ENCODE results near the gene POLRMT. TPM values are rescaled to one million over a fixed set of nuclear protein-coding genes. Genes with fewer than 3 reads are reported as not detected.
"Not testable (repeated sequence)": the region's sequence is repeated elsewhere in the genome, so short reads cannot be mapped to it uniquely, and the experiment has no call there.

The POLRMT gene
- total RNA-seq, 1 donor from 2014 or later, result 47.7 TPM

- not testable (repeated sequence) for DNase-seq (ENCODE audit: low read depth)
These were observed 3.8 kb downstream of the POLRMT start for GRCh38 chr19:629515-629914.

GRCh38 chr19:628168-628567 is 5.2 kb downstream of the POLRMT start:
- no peak for DNase-seq (ENCODE audit: low read depth)

DNA sequence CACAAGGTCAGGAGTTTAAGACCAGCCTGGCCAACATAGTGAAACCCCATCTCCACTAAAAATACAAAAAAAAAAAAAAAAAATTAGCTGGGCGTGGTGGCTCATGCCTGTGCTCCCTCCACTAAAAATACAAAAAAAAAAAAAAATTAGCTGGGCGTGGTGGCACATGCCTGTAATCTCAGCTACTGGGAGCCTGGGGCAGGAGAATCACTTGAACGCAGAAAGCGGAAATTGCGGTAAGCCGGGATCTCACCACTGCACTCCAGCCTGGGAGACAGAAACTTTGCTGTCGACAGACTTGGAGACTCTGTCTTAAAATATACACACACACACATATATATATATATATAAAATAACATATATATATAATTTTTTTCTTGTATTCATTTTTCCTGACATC is 6.8 kb downstream of the POLRMT start:
- not testable (repeated sequence) for DNase-seq (ENCODE audit: low read depth)

GRCh38 chr19:625257-625656 is 8.1 kb downstream of the POLRMT start:
- no peak for DNase-seq (ENCODE audit: low read depth)

DNA sequence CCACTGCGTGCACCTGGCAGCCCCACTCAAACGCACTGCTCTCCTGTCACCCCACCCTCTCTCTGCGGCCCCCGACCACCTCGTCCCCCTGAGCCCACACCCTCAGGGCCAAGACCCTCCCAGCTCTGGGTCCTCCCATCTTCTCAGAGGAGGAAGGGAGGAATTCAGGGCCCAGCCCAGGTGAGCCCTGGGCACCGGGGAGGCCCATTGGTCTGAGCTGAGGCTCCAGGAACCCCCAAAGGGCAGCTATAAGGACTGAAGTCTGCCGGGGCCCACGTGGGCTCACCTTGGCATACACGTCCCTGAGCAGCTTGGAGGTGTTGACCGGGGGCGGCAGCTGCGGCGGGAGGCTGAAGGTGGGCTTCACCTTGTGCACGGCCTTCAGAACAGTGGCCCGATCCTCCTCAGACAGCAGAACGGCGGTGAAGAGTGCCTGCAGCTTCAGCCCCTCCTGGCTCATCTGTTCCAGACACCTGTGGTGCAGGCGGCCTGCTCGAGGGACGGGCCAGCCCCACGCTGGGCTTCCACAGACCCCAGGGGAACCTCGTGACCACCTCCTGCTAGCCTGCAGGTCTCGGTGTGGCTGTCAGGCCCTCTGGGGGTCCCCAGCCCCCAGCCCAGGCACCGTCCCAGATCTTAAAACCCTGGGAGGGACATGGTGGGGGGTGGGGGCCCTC is 8.8 kb downstream of the POLRMT start:
- no peak for DNase-seq (ENCODE audit: low read depth)

DNA sequence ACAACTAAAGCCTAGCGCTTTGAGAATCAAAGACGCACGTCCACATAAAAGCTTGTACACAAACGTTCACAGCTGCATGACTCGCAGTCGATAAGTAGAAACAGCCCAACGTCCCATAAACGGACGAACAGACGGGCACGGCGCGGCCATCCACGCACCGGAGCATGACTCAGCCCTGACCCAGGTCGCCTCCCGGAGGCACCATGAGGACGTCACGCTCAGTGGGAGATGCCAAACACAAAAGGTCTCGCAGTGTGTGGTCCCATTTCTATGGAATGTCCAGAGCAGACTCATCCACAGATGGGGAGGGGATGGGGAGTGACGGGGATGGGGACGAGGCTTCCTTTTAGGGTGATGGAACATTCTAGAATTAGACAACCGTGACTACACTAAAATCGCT is 9.4 kb downstream of the POLRMT start:
- no peak for DNase-seq (ENCODE audit: low read depth)

DNA sequence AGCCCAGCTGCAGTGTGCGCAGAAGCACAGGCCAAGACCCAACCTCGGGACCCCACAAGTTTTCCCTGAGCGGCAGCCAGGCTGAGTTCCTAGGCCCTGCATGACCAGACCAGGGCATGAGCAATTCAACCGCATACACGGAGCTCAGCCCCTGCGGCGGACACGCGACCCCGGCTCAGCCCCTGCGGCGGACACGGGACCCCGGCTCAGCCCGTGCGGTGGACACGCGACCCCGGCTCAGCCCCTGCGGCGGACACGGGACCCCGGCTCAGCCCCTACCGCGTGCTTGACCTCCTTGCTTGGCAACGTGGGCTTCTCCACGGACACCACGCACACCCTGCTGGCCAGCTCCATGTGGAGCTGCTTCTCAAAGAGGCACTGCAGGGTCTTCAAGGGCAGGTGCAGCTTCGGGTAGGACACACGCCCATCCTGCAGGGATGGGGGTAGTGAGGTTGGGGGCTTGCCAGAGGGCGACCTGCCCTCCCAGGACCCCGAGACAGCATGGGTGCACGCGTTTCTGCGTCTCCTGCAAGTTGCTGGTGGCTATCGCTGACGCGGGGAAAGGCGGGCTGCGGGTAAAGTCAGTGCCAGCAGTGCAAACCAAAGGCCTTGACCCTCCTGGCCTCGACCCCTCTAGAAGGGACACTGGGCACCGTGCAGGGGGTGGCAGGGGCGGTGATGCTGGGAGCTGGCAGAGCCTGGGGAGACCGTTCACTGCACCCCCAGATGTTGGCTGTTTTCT is 10.0 kb downstream of the POLRMT start:
- no peak for DNase-seq (ENCODE audit: low read depth)

GRCh38 chr19:622666-623065 is 10.7 kb downstream of the POLRMT start:
- no peak for DNase-seq (ENCODE audit: low read depth)

GRCh38 chr19:621819-622218 is 11.5 kb downstream of the POLRMT start:
- no peak for DNase-seq (ENCODE audit: low read depth)

- DNase-seq (ENCODE audit: low read depth), result not testable (repeated sequence)
These were observed 12.1 kb downstream of the POLRMT start for GRCh38 chr19:621191-621590.

DNA sequence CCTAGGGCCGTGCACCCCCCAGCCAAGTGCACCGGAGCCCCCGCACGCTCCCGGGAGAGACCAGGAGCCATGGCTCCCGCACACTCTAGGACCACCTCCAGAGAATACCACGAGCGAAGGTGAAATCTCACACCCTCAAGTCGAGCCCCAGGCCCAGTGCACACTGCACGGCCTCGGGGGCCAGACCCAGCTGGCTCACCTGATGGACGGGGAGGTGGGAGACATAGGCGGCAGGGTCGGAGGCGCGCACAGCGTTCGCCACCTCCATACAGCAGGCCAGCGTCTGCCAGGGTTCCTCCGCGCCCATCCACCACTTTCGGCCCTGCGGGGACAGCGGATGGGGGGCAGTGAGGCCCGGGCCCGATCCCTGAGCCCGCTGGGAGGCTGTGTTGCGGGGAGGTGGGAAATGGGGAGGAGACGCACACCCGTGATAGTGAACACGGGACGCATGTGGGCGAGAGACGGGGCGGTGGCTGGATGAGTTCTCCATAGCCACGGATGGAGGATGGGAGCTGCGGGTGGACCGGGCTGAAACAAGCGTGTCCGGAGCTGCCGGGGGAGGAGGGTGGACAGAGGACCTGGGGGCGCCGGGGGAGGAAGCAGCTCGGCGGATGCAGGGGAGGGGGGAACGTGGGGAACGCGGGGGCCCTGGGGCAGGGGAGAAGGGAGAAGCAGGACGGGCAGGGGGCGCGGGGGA is 13.0 kb downstream of the POLRMT start:
- DNase-seq (ENCODE audit: low read depth), result no peak

DNA sequence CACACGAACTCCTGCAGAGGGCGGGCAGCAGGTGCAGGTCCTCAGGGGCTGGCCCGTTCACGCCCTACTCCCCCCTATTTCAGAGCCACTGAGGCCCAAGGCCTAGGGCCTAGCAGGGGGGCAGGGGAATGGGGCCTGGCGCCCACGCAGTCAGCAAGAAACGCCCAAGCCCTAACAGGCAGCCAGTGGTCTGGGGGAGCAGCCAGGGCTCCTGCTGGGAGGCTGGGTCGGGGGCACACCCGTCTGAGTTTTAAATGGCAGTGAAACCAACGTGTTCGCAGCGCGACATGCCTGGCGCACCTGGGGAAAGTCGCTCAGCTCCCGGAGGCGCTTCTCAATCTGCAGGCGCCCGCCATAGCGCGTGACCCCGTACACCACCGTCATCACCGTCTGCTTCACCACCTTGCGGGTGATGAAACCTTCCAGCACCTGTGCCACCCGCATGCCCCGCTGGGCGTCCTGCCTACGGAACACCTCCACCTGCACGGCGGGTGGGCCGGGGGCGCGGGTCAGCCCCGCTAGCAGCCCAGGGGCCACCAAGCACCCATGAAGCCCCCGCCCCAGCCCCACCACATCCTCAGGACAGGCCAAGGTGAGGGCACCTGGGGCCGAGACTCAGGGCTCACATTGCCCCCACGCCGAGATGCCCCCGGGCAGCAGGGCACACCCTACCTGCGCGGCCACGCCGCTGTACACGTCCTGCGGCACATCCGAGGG is 13.9 kb downstream of the POLRMT start:
- DNase-seq (ENCODE audit: low read depth), result no peak

DNA sequence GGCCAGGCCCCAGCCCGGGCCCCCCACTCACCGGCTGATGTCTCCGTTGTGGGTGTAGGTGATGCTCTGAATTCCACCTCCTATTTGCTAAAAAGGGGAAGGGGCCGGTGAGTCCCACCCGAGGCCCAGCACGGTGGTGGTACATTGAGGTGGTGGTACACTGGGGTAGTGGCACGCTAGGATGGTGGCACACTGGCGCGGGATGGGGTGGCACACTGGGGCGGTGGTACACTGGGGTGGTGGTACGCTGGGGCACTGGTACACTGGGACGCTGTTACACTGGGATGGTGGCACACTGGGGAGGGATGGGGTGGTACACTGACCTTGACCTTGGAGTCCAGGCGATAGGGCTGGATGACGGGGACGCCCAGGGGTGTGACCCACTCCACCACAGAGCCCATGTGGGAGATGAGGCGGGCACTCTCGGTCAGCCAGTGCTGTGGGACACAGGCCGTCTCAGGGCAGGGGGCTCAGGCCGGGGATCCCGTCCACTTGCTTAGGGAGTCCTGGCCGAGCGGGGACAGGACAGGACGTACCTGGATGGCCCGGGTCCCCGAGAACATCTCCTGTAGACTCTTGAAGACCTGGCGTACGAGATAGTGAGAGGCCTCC is 14.6 kb downstream of the POLRMT start:
- no peak for DNase-seq (ENCODE audit: low read depth)

GRCh38 chr19:618247-618619 is 15.1 kb downstream of the POLRMT start:
- no peak for DNase-seq (ENCODE audit: low read depth)

- DNase-seq (ENCODE audit: low read depth), result no peak
These were observed 15.6 kb downstream of the POLRMT start for GRCh38 chr19:617551-618246.

- no peak for DNase-seq (ENCODE audit: low read depth)
These were observed 16.4 kb downstream of the POLRMT start for GRCh38 chr19:616747-617526.

DNA sequence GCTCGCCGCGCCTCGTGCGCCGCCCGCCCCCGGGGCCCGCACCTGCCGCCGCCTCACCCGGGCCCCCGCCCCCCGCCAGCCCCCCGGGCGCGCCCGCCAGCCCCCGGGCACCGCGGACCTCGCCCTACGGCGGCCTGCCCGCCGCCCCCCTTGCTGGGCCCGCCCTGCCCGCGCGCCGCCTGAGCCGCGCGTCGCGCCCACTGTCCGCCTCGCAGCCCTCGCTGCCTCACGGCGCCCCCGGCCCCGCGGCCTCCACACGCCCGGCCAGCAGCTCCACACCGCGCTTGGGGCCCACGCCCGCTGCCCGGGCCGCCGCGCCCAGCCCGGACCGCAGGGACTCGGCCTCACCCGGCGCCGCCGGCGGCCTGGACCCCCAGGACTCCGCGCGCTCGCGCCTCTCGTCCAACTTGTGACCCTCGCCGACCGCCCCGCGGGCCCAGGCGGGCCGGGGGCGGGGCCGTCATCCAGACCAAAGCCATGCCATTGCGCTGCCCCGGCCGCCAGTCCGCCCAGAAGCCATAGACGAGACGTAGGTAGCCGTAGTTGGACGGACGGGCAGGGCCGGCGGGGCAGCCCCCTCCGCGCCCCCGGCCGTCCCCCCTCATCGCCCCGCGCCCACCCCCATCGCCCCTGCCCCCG is 17.2 kb downstream of the POLRMT start:
- no peak for DNase-seq (ENCODE audit: low read depth)

- no peak for DNase-seq (ENCODE audit: low read depth)
These were observed 17.7 kb downstream of the POLRMT start for GRCh38 chr19:615619-616018.
